ENCODE data around the gene UGT3A1. TPM values are rescaled to one million over a fixed set of nuclear protein-coding genes. Genes with fewer than 3 reads are reported as not detected.
"Not testable (repeated sequence)": the region's sequence is repeated elsewhere in the genome, so short reads cannot be mapped to it uniquely, and the experiment has no call there.

UGT3A1 gene, protein sequence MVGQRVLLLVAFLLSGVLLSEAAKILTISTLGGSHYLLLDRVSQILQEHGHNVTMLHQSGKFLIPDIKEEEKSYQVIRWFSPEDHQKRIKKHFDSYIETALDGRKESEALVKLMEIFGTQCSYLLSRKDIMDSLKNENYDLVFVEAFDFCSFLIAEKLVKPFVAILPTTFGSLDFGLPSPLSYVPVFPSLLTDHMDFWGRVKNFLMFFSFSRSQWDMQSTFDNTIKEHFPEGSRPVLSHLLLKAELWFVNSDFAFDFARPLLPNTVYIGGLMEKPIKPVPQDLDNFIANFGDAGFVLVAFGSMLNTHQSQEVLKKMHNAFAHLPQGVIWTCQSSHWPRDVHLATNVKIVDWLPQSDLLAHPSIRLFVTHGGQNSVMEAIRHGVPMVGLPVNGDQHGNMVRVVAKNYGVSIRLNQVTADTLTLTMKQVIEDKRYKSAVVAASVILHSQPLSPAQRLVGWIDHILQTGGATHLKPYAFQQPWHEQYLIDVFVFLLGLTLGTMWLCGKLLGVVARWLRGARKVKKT
- total RNA-seq: not detected in 2 replicates

- intact Hi-C loops (cut with micrococcal nuclease): no loop called here
These were observed at the start of gene UGT3A1 for GRCh38 chr5:35990941-35991611. TSS of gene UGT3A1 (minus strand) at chr5:35991390. CDS start at chr5:35991240, 150 bp downstream.

DNA sequence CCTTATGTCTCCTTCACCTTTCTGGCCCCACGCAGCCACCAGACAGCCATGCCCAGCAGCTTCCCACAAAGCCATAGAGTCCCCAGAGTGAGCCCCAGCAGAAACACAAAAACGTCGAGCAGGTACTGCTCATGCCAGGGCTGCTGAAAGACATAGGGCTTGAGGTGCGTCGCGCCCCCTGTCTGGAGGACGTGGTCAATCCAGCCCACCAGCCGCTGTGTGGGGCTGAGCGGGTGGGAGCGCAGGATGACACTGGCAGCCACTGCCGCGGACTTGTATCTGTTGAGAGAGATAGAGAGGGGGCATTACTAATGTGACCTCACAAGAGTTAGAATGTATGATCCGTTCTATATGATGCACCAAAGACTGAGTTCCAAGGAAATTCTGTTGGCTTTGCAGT is 44.5 kb upstream of the UGT3A1 start:
- intact Hi-C loops (cut with micrococcal nuclease): no loop called here

GRCh38 chr5:36034536-36035134 is 43.4 kb upstream of the UGT3A1 start:
- intact Hi-C loops (cut with micrococcal nuclease): not testable (repeated sequence)

GRCh38 chr5:36033486-36033885 is 42.3 kb upstream of the UGT3A1 start:
- intact Hi-C loops (cut with micrococcal nuclease): no loop called here

- intact Hi-C loops (cut with micrococcal nuclease): no loop called here
These were observed 41.9 kb upstream of the UGT3A1 start for GRCh38 chr5:36033047-36033446.

- intact Hi-C loops (cut with micrococcal nuclease): no loop called here
These were observed 40.0 kb upstream of the UGT3A1 start for GRCh38 chr5:36031223-36031622.

- intact Hi-C loops (cut with micrococcal nuclease): no loop called here
These were observed 38.7 kb upstream of the UGT3A1 start for GRCh38 chr5:36029914-36030313.

- intact Hi-C loops (cut with micrococcal nuclease): no loop called here
These were observed 37.8 kb upstream of the UGT3A1 start for GRCh38 chr5:36028816-36029465.

DNA sequence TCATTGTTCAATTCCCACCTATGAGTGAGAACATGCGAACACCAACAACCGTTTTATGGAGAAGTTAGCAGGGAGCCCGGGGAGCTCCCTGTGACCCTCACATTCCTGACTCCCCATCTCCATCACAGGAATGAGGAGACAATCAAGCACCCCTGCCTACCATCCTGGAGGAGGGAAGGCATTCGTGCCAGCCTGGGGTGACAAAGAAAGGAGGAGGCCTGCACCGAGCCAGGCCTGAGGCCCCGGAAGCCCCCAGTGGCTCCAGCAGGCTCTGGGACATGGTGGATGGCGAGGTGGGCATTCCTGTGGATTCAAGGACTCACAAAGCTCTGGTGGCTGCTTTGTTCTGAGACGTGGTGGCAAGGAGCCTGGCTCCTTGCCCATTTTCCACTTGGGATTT is 36.5 kb upstream of the UGT3A1 start:
- intact Hi-C loops (cut with micrococcal nuclease): no loop called here

- intact Hi-C loops (cut with micrococcal nuclease): no loop called here
These were observed 35.7 kb upstream of the UGT3A1 start for GRCh38 chr5:36026706-36027465.

DNA sequence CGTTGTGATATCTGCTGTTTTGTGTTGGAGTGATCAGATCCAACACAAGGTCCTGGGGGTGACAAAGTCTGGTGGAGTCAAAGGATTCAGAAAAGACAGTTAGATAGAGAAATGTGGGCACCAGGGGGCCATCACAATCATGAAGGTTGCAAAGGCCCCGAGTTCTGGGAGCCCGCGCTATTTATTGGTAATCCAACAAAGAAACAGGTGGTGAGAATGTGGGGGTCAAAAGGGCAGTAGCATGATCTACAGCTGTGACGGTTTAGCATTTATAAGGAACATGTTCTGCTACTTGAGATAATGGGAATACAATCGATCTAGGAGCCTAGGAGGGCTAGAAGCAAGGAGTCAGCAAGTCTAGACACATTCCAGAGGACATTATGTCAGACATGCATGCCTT is 31.1 kb upstream of the UGT3A1 start:
- intact Hi-C loops (cut with micrococcal nuclease): not testable (repeated sequence)

- intact Hi-C loops (cut with micrococcal nuclease): not testable (repeated sequence)
These were observed 28.4 kb upstream of the UGT3A1 start for GRCh38 chr5:36019584-36019983.

DNA sequence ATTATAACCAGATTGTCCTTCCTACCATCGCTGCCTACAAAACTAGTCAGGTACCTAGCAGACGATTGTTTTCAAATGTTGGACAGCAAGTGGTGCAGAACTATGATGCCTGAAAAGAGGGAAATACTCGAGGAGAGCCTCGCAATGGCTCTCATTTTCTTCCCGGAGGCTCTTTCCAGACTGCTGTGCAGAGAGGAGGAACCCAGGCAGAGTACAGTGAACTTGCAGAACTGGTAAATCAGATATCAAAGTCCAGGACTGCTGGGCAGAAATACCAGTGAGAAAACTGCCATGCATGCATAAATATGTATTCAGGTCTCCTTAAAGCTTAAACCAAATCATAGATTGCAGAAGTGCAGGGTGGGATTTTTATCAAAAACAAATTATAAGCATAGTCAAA is 26.4 kb upstream of the UGT3A1 start:
- intact Hi-C loops (cut with micrococcal nuclease): no loop called here

DNA sequence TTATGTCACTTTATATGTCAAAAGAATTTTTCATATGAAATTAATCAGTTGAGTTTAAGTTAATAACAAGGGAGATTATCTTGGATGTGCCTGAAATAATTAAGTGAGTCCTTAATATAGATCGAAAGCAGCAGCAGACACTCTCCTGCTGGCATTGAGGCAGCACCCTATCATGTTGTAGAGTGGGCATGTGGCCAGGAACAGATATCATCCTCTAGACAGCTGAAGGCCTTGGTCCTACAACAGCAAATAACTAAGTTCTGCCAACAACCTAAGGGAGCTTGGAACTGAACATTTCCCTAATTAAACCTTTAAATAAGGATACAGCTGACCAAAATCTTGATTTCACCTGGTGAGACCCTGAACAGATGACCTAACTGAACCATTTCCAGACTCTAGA is 25.8 kb upstream of the UGT3A1 start:
- intact Hi-C loops (cut with micrococcal nuclease): no loop called here

DNA sequence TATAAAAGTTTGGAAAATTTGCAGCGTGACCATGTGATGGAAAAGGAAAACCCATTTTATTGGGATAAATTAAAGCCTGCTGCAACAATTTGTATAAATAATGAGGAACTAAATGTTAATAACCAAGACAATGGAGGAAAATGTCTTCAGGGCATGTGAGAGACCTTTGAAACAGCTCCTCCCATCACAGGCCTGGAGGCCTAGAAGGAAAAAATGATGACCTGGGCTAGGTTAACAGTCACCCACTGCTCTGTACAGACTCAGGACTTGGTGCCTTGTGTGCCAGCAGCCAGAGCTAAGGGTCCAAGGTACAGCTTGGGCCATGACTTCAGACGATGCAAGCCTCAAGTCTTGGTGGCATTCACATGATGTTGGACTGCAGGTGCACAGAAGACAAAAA is 22.0 kb upstream of the UGT3A1 start:
- intact Hi-C loops (cut with micrococcal nuclease): no loop called here

GRCh38 chr5:36009698-36010097 is 18.5 kb upstream of the UGT3A1 start:
- intact Hi-C loops (cut with micrococcal nuclease): no loop called here

GRCh38 chr5:36007366-36007765 is 16.2 kb upstream of the UGT3A1 start:
- intact Hi-C loops (cut with micrococcal nuclease): no loop called here

- intact Hi-C loops (cut with micrococcal nuclease): no loop called here
These were observed 15.0 kb upstream of the UGT3A1 start for GRCh38 chr5:36006163-36006562.

- intact Hi-C loops (cut with micrococcal nuclease): no loop called here
These were observed 9.8 kb upstream of the UGT3A1 start for GRCh38 chr5:36001032-36001431.

GRCh38 chr5:35999547-35999946 is 8.4 kb upstream of the UGT3A1 start:
- intact Hi-C loops (cut with micrococcal nuclease): no loop called here

DNA sequence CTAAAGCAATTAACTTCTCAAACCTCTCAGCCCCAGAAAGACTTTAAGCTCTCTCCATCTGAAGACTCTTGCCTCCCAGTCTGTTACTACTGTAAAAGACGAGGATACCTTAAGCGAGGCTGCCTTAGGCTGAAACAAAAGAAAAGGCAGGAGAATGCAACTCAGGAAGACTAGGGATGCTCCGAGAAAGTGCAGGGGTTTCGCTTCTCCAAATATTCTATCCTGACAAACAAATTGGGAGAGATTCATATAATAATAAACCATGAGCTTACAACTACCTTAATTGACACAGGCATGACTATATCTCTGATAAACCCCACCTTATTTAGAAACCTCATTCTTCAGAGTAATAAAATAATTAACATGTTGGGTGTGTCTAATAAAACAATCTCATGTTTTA is 4.9 kb upstream of the UGT3A1 start:
- intact Hi-C loops (cut with micrococcal nuclease): no loop called here
